ENCODE data around the gene MAP4K2.
"Not testable (repeated sequence)": the region's sequence is repeated elsewhere in the genome, so short reads cannot be mapped to it uniquely, and the experiment has no call there.

The MAP4K2 gene

GRCh38 chr11:64838600-64839334 is 35.8 kb upstream of the MAP4K2 start:
- no peak for DNase-seq (ENCODE audit: low spot score)

- no peak for DNase-seq (ENCODE audit: low spot score)
Measured at GRCh38 chr11:64837887-64838351, 34.9 kb upstream of the MAP4K2 start.

- DNase-seq (ENCODE audit: low spot score): no peak
Measured at GRCh38 chr11:64836448-64837072, 33.5 kb upstream of the MAP4K2 start.

GRCh38 chr11:64835616-64836447 is 32.8 kb upstream of the MAP4K2 start:
- DNase-seq (ENCODE audit: low spot score): no peak

- peak; percentile 56 for DNase-seq (ENCODE audit: low spot score)
Measured at GRCh38 chr11:64834723-64835615, 32.0 kb upstream of the MAP4K2 start.

- DNase-seq (ENCODE audit: low spot score): no peak
Measured at GRCh38 chr11:64834031-64834722, 31.2 kb upstream of the MAP4K2 start.

- DNase-seq (ENCODE audit: low spot score): no peak
Measured at GRCh38 chr11:64833509-64833908, 30.5 kb upstream of the MAP4K2 start.

- no peak for DNase-seq (ENCODE audit: low spot score)
Measured at GRCh38 chr11:64833198-64833502, 30.1 kb upstream of the MAP4K2 start.

- no peak for DNase-seq (ENCODE audit: low spot score)
Measured at GRCh38 chr11:64832467-64833197, 29.6 kb upstream of the MAP4K2 start.

- no peak for DNase-seq (ENCODE audit: low spot score)
Measured at GRCh38 chr11:64831411-64831891, 28.4 kb upstream of the MAP4K2 start.

GRCh38 chr11:64829536-64830251 is 26.7 kb upstream of the MAP4K2 start:
- DNase-seq (ENCODE audit: low spot score): no peak

GRCh38 chr11:64827451-64827839 is 24.4 kb upstream of the MAP4K2 start:
- peak; percentile 6 for DNase-seq (ENCODE audit: low spot score)

GRCh38 chr11:64826578-64827450 is 23.8 kb upstream of the MAP4K2 start:
- peak; percentile 44 for DNase-seq (ENCODE audit: low spot score)

GRCh38 chr11:64826062-64826461 is 23.0 kb upstream of the MAP4K2 start:
- DNase-seq (ENCODE audit: low spot score): peak; percentile 1

GRCh38 chr11:64823568-64824119 is 20.6 kb upstream of the MAP4K2 start:
- DNase-seq (ENCODE audit: low spot score): no peak

- DNase-seq (ENCODE audit: low spot score): no peak
Measured at GRCh38 chr11:64817476-64817875, 14.5 kb upstream of the MAP4K2 start.

- DNase-seq (ENCODE audit: low spot score): not testable (repeated sequence)
Measured at GRCh38 chr11:64815433-64815832, 12.4 kb upstream of the MAP4K2 start.

- no peak for DNase-seq (ENCODE audit: low spot score)
Measured at GRCh38 chr11:64814712-64815187, 11.7 kb upstream of the MAP4K2 start.

Data from iPS-NIHi11 (cell line).